Omental fat pad (tissue), 4 donors: ENCODE results near the gene STARD9. TPM values are rescaled to one million over a fixed set of nuclear protein-coding genes. Genes with fewer than 3 reads are reported as not detected.

Experiments
- ATAC-seq: fragments of 150-250 bp; one replicate; pipeline ENCODE4 v1.9.1; 2016; ENCODE audit warnings: mild to moderate bottlenecking, moderate library complexity; ENCODE audit not compliant: low FRiP score
- DNase-seq: peaks from one replicate; pipeline ENCODE4 v3.0.0-alpha.2; 2019; ENCODE audit warnings: low spot score
- CTCF ChIP-seq, 3 donors: fragments of 450-650 bp; IDR thresholded peaks; one replicate each; pipeline ENCODE4 v1.5.1; 2016 to 2017; ENCODE audit warnings: antibody characterized with exemption in 3 of 3, mild to moderate bottlenecking in 3 of 3, moderate library complexity in 2 of 3
- total RNA-seq, 4 donors: library from RNA; depleted of rRNA; stranded (reverse); fragments of >200 nt; gene quantifications; one replicate each; pipeline ENCODE4 v1.1.0, GENCODE V29; 2016

The STARD9 gene
- total RNA-seq, 4 donors from 2014 or later, result 16.5 to 77.1 (median 20.7) TPM

DNA sequence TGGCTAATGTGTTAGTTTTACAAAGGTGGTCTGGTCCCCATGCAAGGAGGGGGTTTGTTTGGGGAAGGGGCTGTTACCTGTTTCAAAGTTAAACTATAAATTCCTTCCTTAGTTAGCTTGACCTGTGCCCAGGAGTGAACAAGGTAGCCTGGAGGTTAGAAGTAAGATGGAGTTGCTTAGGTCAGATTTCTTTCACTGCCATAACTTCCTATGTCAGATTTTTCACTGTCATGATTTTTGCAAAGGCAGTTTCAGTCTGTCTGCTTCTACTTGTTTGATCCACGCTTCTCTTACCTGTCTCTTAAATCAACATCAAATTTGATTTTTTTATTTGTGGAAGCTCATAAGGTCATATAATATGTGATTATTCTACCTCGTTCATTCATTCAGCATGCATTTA lies 28.6 kb downstream of the STARD9 start:
- no peak for TF ChIP-seq CTCF (IDR thresholded peaks at IDR 0.05)
- DNase-seq, result no peak
- ATAC-seq, result no peak

DNA sequence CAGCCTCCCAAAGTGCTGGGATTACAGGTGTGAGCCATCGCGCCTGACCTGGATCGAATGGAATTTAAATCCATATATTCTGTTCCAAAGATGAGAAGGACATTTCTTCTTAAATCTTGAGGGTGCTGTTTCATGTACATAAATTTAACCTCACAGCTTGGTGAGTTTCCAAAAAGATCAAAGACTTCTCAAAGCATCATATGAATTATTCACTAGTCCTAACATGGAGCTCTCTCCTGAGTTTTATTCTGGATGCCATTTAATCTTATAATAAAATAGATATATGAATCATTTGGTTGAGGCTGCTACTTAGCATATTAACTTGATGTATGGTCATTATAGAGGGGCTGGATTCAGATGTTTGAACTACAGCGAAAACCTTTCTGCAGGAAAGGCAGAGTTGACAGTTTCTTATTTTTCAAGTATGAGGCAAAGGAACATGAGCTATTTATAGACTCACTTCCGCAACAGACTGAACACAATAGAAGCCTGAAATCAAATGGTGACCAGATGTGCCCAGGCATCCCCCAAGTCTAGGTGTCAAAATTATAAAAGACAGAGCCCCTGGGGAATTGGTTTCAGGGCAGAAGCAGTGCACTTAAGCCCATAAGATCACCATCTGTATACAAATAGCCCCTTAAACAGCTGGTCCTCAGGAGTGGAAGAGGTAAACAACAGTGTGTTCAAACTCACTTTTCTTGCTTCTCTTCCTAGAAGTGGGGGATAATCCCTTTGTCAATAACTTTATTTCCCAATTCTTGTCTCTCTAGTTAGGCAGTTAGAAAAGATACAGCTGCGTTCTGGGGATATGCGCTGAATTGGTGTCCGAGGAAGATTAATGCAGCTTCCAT lies 29.7 kb downstream of the STARD9 start:
- ATAC-seq (no peak), DNase-seq (no peak)
- TF ChIP-seq CTCF (IDR thresholded peaks at IDR 0.05), result no peak

DNA sequence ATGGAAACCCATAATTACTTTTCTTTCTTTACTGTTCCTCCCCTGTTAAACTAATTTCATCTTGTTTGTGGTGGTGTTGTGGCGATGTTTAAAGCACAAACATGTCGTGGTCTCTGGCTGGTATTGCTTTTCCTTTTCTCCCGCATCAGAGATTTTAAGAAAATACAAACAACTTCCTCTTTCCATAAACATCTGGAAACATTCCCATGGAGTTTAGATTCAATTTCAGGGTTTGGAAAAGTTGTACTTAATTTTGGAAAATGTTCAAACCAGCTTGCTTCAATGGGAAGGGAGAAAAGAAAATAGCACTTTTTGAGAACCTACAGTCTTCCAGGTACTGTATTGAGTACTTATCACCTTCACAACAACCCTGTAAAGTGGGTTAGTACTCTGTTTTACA lies 30.4 kb downstream of the STARD9 start:
- ATAC-seq, result no peak
- no peak for DNase-seq
- TF ChIP-seq CTCF (IDR thresholded peaks at IDR 0.05), result no peak

GRCh38 chr15:42608110-42608531 lies 32.7 kb downstream of the STARD9 start:
- no peak for TF ChIP-seq CTCF (IDR thresholded peaks at IDR 0.05)
- DNase-seq, result no peak
- ATAC-seq, result no peak

- ATAC-seq (no peak), DNase-seq (no peak)
- no peak for TF ChIP-seq CTCF (IDR thresholded peaks at IDR 0.05)
These were observed 33.5 kb downstream of the STARD9 start for GRCh38 chr15:42608752-42609488.

DNA sequence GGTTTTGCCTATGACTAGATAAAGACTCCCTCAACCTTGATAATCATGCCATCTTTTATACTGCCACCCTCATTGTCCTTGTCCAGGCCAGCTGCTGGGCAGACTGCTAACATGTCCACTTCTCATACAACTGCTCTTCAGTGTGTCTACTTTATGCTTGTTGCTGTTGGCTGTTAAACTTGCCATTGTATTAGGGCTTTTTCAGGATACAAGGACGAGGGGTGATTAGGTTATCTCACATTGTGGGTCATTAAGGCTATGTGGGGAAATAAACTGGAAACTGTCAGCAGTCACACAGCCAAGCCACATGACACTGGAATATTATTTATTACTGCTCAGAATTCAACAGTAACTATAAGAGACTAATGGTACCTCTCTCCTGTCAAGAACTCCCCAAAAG lies 36.1 kb downstream of the STARD9 start:
- no peak for DNase-seq
- no peak for TF ChIP-seq CTCF (IDR thresholded peaks at IDR 0.05)
- no peak for ATAC-seq
